GM13977 (cell line): ENCODE results near the gene USP25.

ENCODE experiments used
- DNase-seq: peaks from one replicate; pipeline ENCODE4 v3.0.0; 2012; ENCODE audit warnings: low spot score
- in situ Hi-C: fragments of 300-500 bp; cut with MboI; formaldehyde crosslinking; loops from one replicate; pipeline ENCODE4 v1.12.0; 2022; ENCODE audit warnings: low sequenced_read_pairs, low pct_unique_long_range_greater_than_20kb, mixed read lengths, inconsistent platforms; ENCODE audit not compliant: unreplicated experiment
- TF ChIP-seq, protein P1 (sequence below): IDR thresholded peaks from 2 replicates; pipeline ENCODE4 v1.5.1; 2012; ENCODE audit warnings: mild to moderate bottlenecking, control low read depth; ENCODE audit not compliant: insufficient read depth; ENCODE audit errors: extremely low read depth, missing control alignments

USP25 gene

DNA sequence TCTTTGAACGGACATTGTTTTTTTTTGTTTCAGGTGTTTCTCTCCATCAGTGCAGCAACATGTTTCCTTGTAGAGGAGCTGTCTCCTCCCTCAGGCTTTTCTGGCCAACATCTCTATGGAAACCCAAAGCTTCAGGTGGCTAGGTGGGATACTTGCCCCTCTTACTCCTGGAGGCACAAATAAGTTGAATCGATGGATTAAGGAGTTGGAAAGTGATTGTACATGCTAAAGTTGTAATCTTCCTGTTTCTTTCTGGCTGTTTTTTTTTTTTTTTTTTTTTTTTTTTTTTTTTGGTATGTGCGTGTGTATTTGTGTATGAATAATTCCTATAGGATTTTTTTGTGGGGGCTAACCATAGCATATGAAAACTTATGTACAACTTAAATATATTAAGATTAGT, 10.6 kb downstream of the USP25 start:
- DNase-seq = no peak
- in situ Hi-C loops = no loop called here
- TF ChIP-seq, protein P1, sequence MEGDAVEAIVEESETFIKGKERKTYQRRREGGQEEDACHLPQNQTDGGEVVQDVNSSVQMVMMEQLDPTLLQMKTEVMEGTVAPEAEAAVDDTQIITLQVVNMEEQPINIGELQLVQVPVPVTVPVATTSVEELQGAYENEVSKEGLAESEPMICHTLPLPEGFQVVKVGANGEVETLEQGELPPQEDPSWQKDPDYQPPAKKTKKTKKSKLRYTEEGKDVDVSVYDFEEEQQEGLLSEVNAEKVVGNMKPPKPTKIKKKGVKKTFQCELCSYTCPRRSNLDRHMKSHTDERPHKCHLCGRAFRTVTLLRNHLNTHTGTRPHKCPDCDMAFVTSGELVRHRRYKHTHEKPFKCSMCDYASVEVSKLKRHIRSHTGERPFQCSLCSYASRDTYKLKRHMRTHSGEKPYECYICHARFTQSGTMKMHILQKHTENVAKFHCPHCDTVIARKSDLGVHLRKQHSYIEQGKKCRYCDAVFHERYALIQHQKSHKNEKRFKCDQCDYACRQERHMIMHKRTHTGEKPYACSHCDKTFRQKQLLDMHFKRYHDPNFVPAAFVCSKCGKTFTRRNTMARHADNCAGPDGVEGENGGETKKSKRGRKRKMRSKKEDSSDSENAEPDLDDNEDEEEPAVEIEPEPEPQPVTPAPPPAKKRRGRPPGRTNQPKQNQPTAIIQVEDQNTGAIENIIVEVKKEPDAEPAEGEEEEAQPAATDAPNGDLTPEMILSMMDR = no peak

DNA sequence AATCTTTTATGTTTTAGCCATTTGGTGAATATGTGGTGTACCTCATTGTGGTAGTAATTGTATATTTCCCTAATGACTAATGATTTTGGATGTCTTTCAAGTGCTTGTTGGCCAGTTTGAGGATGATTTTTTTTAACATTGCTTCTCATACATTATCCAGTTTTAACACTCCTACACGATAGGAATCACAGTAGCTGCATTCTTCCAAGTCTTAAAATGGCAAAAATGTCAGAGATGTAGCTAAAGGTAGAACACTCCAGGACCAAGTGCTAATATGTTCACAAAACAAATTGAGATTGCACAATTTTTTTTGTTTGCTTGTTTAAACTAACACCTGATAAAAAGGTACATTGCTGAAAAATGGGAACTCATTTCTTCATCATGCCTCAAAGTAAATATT, 11.7 kb downstream of the USP25 start:
- DNase-seq = no peak
- in situ Hi-C loops = no loop called here
- TF ChIP-seq, protein P1 = no peak

DNA sequence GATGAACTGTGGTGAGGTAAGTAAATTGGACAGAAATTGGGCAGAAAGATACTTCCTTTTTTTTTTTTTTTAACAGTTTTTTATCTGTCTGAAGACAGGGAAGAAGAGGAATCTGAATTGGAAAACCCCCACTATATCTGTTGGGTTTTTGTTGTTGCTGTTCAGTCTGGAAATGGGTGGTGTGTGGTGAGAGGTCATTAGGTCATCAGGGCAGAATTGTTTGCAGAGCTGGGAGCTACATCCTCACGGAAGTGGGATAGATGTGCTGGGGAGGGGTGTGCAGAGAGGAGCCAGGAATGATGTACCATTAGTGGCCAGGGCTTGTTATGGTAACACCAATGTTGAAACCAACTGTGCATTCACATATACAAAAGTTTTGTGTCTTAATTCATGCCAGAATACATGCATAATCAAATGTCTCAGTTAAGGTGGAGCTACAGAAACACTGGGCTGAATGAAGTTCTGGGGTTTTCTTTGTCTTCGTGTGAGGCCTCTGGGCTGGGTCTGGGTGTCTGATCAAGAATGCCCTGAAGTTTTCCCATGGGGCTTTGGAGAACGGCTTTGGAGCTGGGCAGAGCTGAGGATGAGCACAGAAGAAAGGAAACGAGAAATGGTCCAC, 12.4 kb downstream of the USP25 start:
- in situ Hi-C loops = no loop called here
- TF ChIP-seq, protein P1 = no peak
- DNase-seq = no peak

DNA sequence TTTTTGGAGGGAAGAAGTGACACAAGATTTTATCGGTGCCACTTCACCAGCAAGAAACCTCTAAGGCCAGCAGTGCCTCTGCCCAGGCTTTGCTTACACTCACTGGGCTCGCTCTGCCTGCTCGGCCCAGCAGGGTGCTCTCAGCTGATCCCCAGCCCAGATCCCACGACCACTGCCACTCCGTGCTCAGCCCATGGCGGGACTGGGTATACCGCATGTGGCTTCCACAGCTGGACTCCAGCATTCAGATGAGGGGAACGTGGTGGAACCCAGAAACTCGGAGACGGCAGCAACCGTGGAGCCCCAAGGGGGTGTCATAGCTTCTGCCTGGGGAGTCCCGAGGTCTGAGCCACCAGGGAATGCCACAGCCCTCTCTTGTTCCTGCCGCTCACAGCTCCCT, 12.9 kb downstream of the USP25 start:
- TF ChIP-seq, protein P1 = no peak
- in situ Hi-C loops = no loop called here
- no peak for DNase-seq

DNA sequence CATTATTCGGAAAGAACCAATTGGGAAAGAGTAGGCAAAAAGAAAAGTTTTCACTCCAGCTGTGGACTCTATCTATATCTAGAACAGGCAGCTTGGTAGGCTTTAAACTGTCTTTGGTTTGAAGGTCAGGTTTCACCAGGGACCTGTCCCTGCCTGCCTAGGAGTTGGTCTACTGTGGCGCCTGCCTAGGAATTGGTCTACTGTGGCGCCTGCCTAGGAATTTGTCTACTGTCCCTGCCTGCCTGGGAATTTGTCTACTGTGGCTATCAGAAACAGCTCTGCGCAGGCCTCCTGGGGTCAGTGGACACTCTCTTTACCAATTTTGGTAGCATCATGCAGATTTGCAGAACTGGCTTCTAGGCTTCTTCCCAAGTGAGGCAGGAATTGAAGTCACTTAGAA, 13.8 kb downstream of the USP25 start:
- TF ChIP-seq, protein P1 = no peak
- no peak for DNase-seq
- in situ Hi-C loops = no loop called here

DNA sequence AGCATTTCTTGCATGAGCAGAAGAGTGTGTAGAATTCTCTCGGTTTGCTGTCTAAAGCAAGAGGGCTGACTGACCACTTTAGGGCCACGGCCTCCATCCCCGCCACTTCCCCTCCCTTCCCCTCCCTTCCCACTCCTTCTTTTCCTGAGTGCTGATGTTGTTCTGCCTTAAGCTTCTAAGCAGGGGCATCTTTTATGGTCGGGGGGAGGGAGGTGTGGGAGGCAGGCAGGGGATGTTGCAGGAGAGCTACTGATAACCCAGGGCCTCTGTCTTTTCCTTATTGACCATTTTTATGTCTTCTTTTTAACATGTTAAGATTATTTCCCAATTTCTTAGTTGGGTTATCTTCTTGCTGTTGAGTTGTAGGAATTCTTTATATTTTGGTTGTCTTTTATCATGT, 15.1 kb downstream of the USP25 start:
- TF ChIP-seq, protein P1 = no peak
- in situ Hi-C loops = no loop called here
- DNase-seq = no peak
